ENCODE data around the gene PKD1. TPM values are rescaled to one million over a fixed set of nuclear protein-coding genes. Genes with fewer than 3 reads are reported as not detected.
A peak's percentile ranks its signal among the peaks of the same experiment; 100 is the strongest.
"Not testable (repeated sequence)": the region's sequence is repeated elsewhere in the genome, so short reads cannot be mapped to it uniquely, and the experiment has no call there.

The PKD1 gene
- total RNA-seq (2022) (82.0 and 86.0 TPM in 2 replicates), Bru-seq, nascent RNA (percentile 45 among the genes with signal in this experiment), BruChase-seq, experiment 1, labeled RNA remaining after a 6-hour chase (percentile 71 among the genes with signal in this experiment), BruChase-seq, experiment 2, labeled RNA remaining after a 2-hour chase (percentile 69 among the genes with signal in this experiment)
- long read RNA-seq, partial matches to known transcripts = 14 of 19 reads
- long read RNA-seq, other reads (novel, unspliced or antisense) = 5 of 19 reads

- CTCF ChIA-PET = interaction anchor here (0.5 to 0.8 kb wide), 4 partner anchors 116 to 796 kb away, joined by 3 to 11 read pairs (median 4); partner anchors contain the start of gene NPW
- peaks cover 15% of the 10 kb centered on the region for H3K36me3 Mint-ChIP-seq (ENCODE audit: insufficient read depth, unreplicated experiment)
- H3K4me3 Mint-ChIP-seq (ENCODE audit: low read depth, unreplicated experiment) = peak within 1 kb of the TSS; percentile 95
- H3K9me3 Mint-ChIP-seq (ENCODE audit: low read depth, unreplicated experiment); H3K4me1 Mint-ChIP-seq (ENCODE audit: low read depth, unreplicated experiment); BruUV-seq (replicated peaks); H3K27me3 Mint-ChIP-seq (ENCODE audit: unreplicated experiment); intact Hi-C loops (cut with micrococcal nuclease; ENCODE audit: unreplicated experiment): not testable (repeated sequence)
- DNase-seq = peak; percentile 100
- H3K27ac Mint-ChIP-seq (ENCODE audit: unreplicated experiment) = peak within 1 kb of the TSS; percentile 87
Measured at GRCh38 chr16:2135770-2136490, at the start of gene PKD1. Gene PKD1 (minus strand): TSS chr16:2135898. CDS start chr16:2135689, 209 bp downstream.

GRCh38 chr16:2184962-2185361, 49.3 kb upstream of the PKD1 start:
- H3K36me3 Mint-ChIP-seq (ENCODE audit: insufficient read depth, unreplicated experiment) = peaks cover 40% of the 10 kb centered on the region
- BruUV-seq (replicated peaks) = no TSS peak
- H3K27ac Mint-ChIP-seq (ENCODE audit: unreplicated experiment) = no peak overlapping the region
- no peak for TF ChIP-seq CTCF (IDR thresholded peaks at IDR 0.05; ENCODE audit: unreplicated experiment)
- CTCF ChIA-PET = interaction anchor here (0.7 to 1.6 kb wide), 2 partner anchors 9 to 274 kb away, joined by 3 to 4 read pairs; no protein-coding TSS in a partner anchor
- no peaks in the 10 kb centered on the region for H3K9me3 Mint-ChIP-seq (ENCODE audit: low read depth, unreplicated experiment)
- peak overlapping the region; percentile 27 for H3K4me3 Mint-ChIP-seq (ENCODE audit: low read depth, unreplicated experiment)
- no peak for DNase-seq
- peaks cover 14% of the 10 kb centered on the region for H3K4me1 Mint-ChIP-seq (ENCODE audit: low read depth, unreplicated experiment)
- intact Hi-C loops (cut with micrococcal nuclease; ENCODE audit: unreplicated experiment) = no loop called here
- peaks cover 31% of the 10 kb centered on the region for H3K27me3 Mint-ChIP-seq (ENCODE audit: unreplicated experiment)

- Mint-ChIP-seq H3K4me1 (ENCODE audit: low read depth, unreplicated experiment) (peaks cover 14% of the 10 kb centered on the region), H3K36me3 (ENCODE audit: insufficient read depth, unreplicated experiment) (peaks cover 43% of the 10 kb centered on the region), H3K27me3 (ENCODE audit: unreplicated experiment) (peaks cover 31% of the 10 kb centered on the region), H3K27ac (ENCODE audit: unreplicated experiment) (no peak overlapping the region), H3K9me3 (ENCODE audit: low read depth, unreplicated experiment) (no peaks in the 10 kb centered on the region), H3K4me3 (ENCODE audit: low read depth, unreplicated experiment) (no peak overlapping the region)
- DNase-seq = no peak
- no peak for TF ChIP-seq CTCF (IDR thresholded peaks at IDR 0.05; ENCODE audit: unreplicated experiment)
- intact Hi-C loops (cut with micrococcal nuclease; ENCODE audit: unreplicated experiment) = no loop called here
- CTCF ChIA-PET = interaction anchor here (0.7 to 1.6 kb wide), 2 partner anchors 10 to 273 kb away, joined by 3 to 4 read pairs; no protein-coding TSS in a partner anchor
- TSS peak; percentile 18 for BruUV-seq (replicated peaks)
Measured at GRCh38 chr16:2184346-2184745, 48.6 kb upstream of the PKD1 start.

GRCh38 chr16:2183671-2184070, 48.0 kb upstream of the PKD1 start:
- intact Hi-C loops (cut with micrococcal nuclease; ENCODE audit: unreplicated experiment) = no loop called here
- CTCF ChIA-PET = no interaction called here
- H3K27ac Mint-ChIP-seq (ENCODE audit: unreplicated experiment) = no peak overlapping the region
- peaks cover 14% of the 10 kb centered on the region for H3K4me1 Mint-ChIP-seq (ENCODE audit: low read depth, unreplicated experiment)
- H3K4me3 Mint-ChIP-seq (ENCODE audit: low read depth, unreplicated experiment) = no peak overlapping the region
- H3K9me3 Mint-ChIP-seq (ENCODE audit: low read depth, unreplicated experiment) = no peaks in the 10 kb centered on the region
- no peak for TF ChIP-seq CTCF (IDR thresholded peaks at IDR 0.05; ENCODE audit: unreplicated experiment)
- no TSS peak for BruUV-seq (replicated peaks)
- H3K27me3 Mint-ChIP-seq (ENCODE audit: unreplicated experiment) = peaks cover 31% of the 10 kb centered on the region
- DNase-seq = no peak
- peaks cover 49% of the 10 kb centered on the region for H3K36me3 Mint-ChIP-seq (ENCODE audit: insufficient read depth, unreplicated experiment)
